Vagina (tissue), 2 donors: ENCODE results near the gene ADAMTS15.

Source experiments
- CTCF ChIP-seq, 3 experiments: fragments of 450-650 bp in 2 of 3; fragments of 200-600 bp in 1 of 3; sonication (generic) in 1 of 3; IDR thresholded peaks; one replicate each; pipeline ENCODE4 v1.5.1; 2017 to 2019; ENCODE audit warnings: antibody characterized with exemption in 3 of 3, mild to moderate bottlenecking in 2 of 3, moderate library complexity in 2 of 3
- POLR2A ChIP-seq, 2 donors: fragments of 450-650 bp; IDR thresholded peaks; one replicate each; pipeline ENCODE4 v1.6.1; 2017; ENCODE audit warnings: antibody characterized with exemption in 2 of 2, mild to moderate bottlenecking in 2 of 2, moderate library complexity in 2 of 2

- TF ChIP-seq CTCF (IDR thresholded peaks at IDR 0.05) (no peak), POLR2A (IDR thresholded peaks at IDR 0.05) (no peak)
These were observed 43.7 kb upstream of the ADAMTS15 start for GRCh38 chr11:130404727-130405126.
